MM.1S (cell line): Measurements from ENCODE around the gene ACYP2.

ENCODE experiments used
- DNase-seq: peaks from one replicate; pipeline ENCODE4 v3.0.0-alpha.2; 2015
- H2AFZ ChIP-seq: fragments of 300-600 bp; sonication (generic); 2 replicates; pipeline ENCODE4 v1.6.0; 2016; ENCODE audit warnings: antibody characterized with exemption, low read length
- H3F3A ChIP-seq: fragments of 300-600 bp; sonication (generic); 2 replicates; pipeline ENCODE4 v1.6.1; 2016; ENCODE audit warnings: mild to moderate bottlenecking, antibody characterized with exemption, low read length, moderate library complexity, mixed read lengths; ENCODE audit not compliant: insufficient read depth
- H3K27ac ChIP-seq: fragments of 300-600 bp; sonication (generic); 2 replicates; pipeline ENCODE4 v1.5.1; 2016; ENCODE audit warnings: mild to moderate bottlenecking, low read length
- H3K27me3 ChIP-seq: fragments of 300-600 bp; sonication (generic); replicated peaks from 2 replicates; pipeline ENCODE4 v1.6.0; 2016; ENCODE audit warnings: low read length; ENCODE audit not compliant: insufficient read depth
- H3K36me3 ChIP-seq: fragments of 300-600 bp; sonication (generic); replicated peaks from 2 replicates; pipeline ENCODE4 v1.6.1; 2016; ENCODE audit warnings: mild to moderate bottlenecking, low read length, mixed read lengths; ENCODE audit not compliant: insufficient read depth
- H3K4me1 ChIP-seq: fragments of 300-600 bp; sonication (generic); 2 replicates; pipeline ENCODE4 v1.6.1; 2016; ENCODE audit warnings: low read length, mixed read lengths
- H3K4me2 ChIP-seq: fragments of 300-600 bp; sonication (generic); 2 replicates; pipeline ENCODE4 v1.6.0; 2016; ENCODE audit warnings: low read depth, low read length
- H3K4me3 ChIP-seq: fragments of 300-600 bp; sonication (generic); 2 replicates; pipeline ENCODE4 v1.5.1; 2016; ENCODE audit warnings: low read length, mixed read lengths
- H3K79me2 ChIP-seq: fragments of 300-600 bp; sonication (generic); 2 replicates; pipeline ENCODE4 v1.6.1; 2016; ENCODE audit warnings: mixed run types, low read length, mixed read lengths
- H3K9ac ChIP-seq: fragments of 300-600 bp; sonication (generic); 2 replicates; pipeline ENCODE4 v1.6.1; 2016; ENCODE audit warnings: low read length, mixed read lengths
- H3K9me2 ChIP-seq: fragments of 300-600 bp; sonication (generic); replicated peaks from 2 replicates; pipeline ENCODE4 v1.6.1; 2016; ENCODE audit warnings: mild to moderate bottlenecking, low read length, mixed read lengths; ENCODE audit not compliant: insufficient read depth
- H3K9me3 ChIP-seq: fragments of 300-600 bp; sonication (generic); replicated peaks from 2 replicates; pipeline ENCODE4 v1.6.1; 2016; ENCODE audit warnings: mild to moderate bottlenecking, low read length, mixed read lengths; ENCODE audit not compliant: insufficient read depth
- H4K20me1 ChIP-seq: fragments of 300-600 bp; sonication (generic); 2 replicates; pipeline ENCODE4 v1.6.1; 2016; ENCODE audit warnings: mild to moderate bottlenecking, low read length, moderate library complexity, mixed read lengths; ENCODE audit not compliant: insufficient read depth
- CTCF ChIP-seq: fragments of 300-600 bp; sonication (generic); IDR thresholded peaks from 2 replicates; pipeline ENCODE4 v1.5.1; 2016; ENCODE audit warnings: antibody characterized with exemption, low read length, mixed read lengths
- EZH2 ChIP-seq: fragments of 300-600 bp; sonication (generic); optimal IDR thresholded peaks from 2 replicates; pipeline ENCODE3; 2017; ENCODE audit warnings: low read depth, mild to moderate bottlenecking, antibody characterized with exemption, low read length, mixed read lengths
- EZH2phosphoT487 ChIP-seq: fragments of 300-600 bp; sonication (generic); IDR thresholded peaks from 2 replicates; pipeline ENCODE4 v1.6.1; 2018; ENCODE audit warnings: antibody characterized with exemption, low read length

The ACYP2 gene

GRCh38 chr2:54341656-54342055 lies 226.2 kb downstream of the ACYP2 start:
- Histone ChIP-seq H3K27ac (no peak overlapping the region), H4K20me1 (no peaks in the 10 kb centered on the region), H3K9ac (no peak overlapping the region), H3K79me2 (no peaks in the 10 kb centered on the region), H3K4me1 (no peaks in the 10 kb centered on the region), H3K4me3 (no peak overlapping the region), H2AFZ (no peak overlapping the region), H3K9me2 (no peaks in the 10 kb centered on the region), H3F3A (no peaks in the 10 kb centered on the region), H3K27me3 (no peaks in the 10 kb centered on the region), H3K36me3 (no peaks in the 10 kb centered on the region), H3K4me2 (no peak overlapping the region), H3K9me3 (no peaks in the 10 kb centered on the region)
- DNase-seq: no peak
- no peak for TF ChIP-seq EZH2phosphoT487
- no peak for TF ChIP-seq EZH2
- no peak for TF ChIP-seq CTCF

GRCh38 chr2:54342603-54343002 lies 227.2 kb downstream of the ACYP2 start:
- Histone ChIP-seq H3K36me3 (no peaks in the 10 kb centered on the region), H3K27me3 (no peaks in the 10 kb centered on the region), H4K20me1 (no peaks in the 10 kb centered on the region), H3K27ac (no peak overlapping the region), H3K79me2 (no peaks in the 10 kb centered on the region), H3F3A (no peaks in the 10 kb centered on the region), H3K9me3 (no peaks in the 10 kb centered on the region), H3K4me2 (no peak overlapping the region), H3K9ac (no peak overlapping the region), H3K4me1 (no peaks in the 10 kb centered on the region), H3K9me2 (no peaks in the 10 kb centered on the region), H2AFZ (no peak overlapping the region), H3K4me3 (no peak overlapping the region)
- no peak for DNase-seq
- TF ChIP-seq CTCF: no peak
- no peak for TF ChIP-seq EZH2
- TF ChIP-seq EZH2phosphoT487: no peak

- H3K27ac ChIP-seq: no peak overlapping the region
- H3K79me2 ChIP-seq: no peaks in the 10 kb centered on the region
- H3K36me3 ChIP-seq: no peaks in the 10 kb centered on the region
- H3K4me3 ChIP-seq: no peak overlapping the region
- no peak overlapping the region for H2AFZ ChIP-seq
- H3K9ac ChIP-seq: no peak overlapping the region
- H3K9me3 ChIP-seq: no peaks in the 10 kb centered on the region
- DNase-seq: no peak
- H4K20me1 ChIP-seq: no peaks in the 10 kb centered on the region
- no peak overlapping the region for H3K4me2 ChIP-seq
- TF ChIP-seq CTCF (no peak), EZH2 (no peak), EZH2phosphoT487 (no peak)
- H3K4me1 ChIP-seq: no peaks in the 10 kb centered on the region
- H3F3A ChIP-seq: no peaks in the 10 kb centered on the region
- no peaks in the 10 kb centered on the region for H3K9me2 ChIP-seq
- no peaks in the 10 kb centered on the region for H3K27me3 ChIP-seq
Measured at GRCh38 chr2:54347622-54348021, 232.2 kb downstream of the ACYP2 start.

- H3K4me3 ChIP-seq: no peak overlapping the region
- no peaks in the 10 kb centered on the region for H3K9me2 ChIP-seq
- no peak overlapping the region for H3K9ac ChIP-seq
- no peaks in the 10 kb centered on the region for H3F3A ChIP-seq
- H2AFZ ChIP-seq: no peak overlapping the region
- no peaks in the 10 kb centered on the region for H4K20me1 ChIP-seq
- no peaks in the 10 kb centered on the region for H3K9me3 ChIP-seq
- no peaks in the 10 kb centered on the region for H3K36me3 ChIP-seq
- no peak for DNase-seq
- no peaks in the 10 kb centered on the region for H3K79me2 ChIP-seq
- H3K4me1 ChIP-seq: no peaks in the 10 kb centered on the region
- no peaks in the 10 kb centered on the region for H3K27me3 ChIP-seq
- TF ChIP-seq CTCF (no peak), EZH2 (no peak), EZH2phosphoT487 (no peak)
- H3K4me2 ChIP-seq: no peak overlapping the region
- H3K27ac ChIP-seq: no peak overlapping the region
Measured at GRCh38 chr2:54348646-54349045, 233.2 kb downstream of the ACYP2 start.
